Endothelial cell of umbilical vein (primary cell): Measurements from ENCODE around the gene RECQL.

Experiments used
- EZH2 ChIP-seq: IDR thresholded peaks from 2 replicates; pipeline ENCODE4 v1.6.1; 2012; ENCODE audit warnings: borderline replicate concordance, low read depth, mild to moderate bottlenecking, moderate library complexity, low read length, inconsistent platforms; ENCODE audit not compliant: severe bottlenecking
- FOS ChIP-seq: IDR thresholded peaks from 2 replicates; pipeline ENCODE4 v1.6.1; 2011; ENCODE audit warnings: mild to moderate bottlenecking, low read length, moderate library complexity, borderline replicate concordance; ENCODE audit not compliant: insufficient read depth
- GATA2 ChIP-seq: IDR thresholded peaks from 2 replicates; pipeline ENCODE4 v1.7.0; 2011; ENCODE audit warnings: low read depth, mild to moderate bottlenecking, moderate library complexity, mixed read lengths, low read length; ENCODE audit not compliant: insufficient read length, insufficient read depth
- JUN ChIP-seq: IDR thresholded peaks from 2 replicates; pipeline ENCODE4 v1.6.1; 2011; ENCODE audit warnings: borderline replicate concordance, low read depth; ENCODE audit not compliant: insufficient read length, insufficient read depth
- MYC ChIP-seq: IDR thresholded peaks from one replicate; pipeline ENCODE4 v1.6.1; 2011; ENCODE audit warnings: mild to moderate bottlenecking, low read depth, low read length
- POLR2A ChIP-seq: IDR thresholded peaks from 2 replicates; pipeline ENCODE4 v1.6.1; 2012; ENCODE audit warnings: low read depth, mild to moderate bottlenecking, control low read depth, low read length
- POLR2AphosphoS5 ChIP-seq: IDR thresholded peaks from 2 replicates; pipeline ENCODE4 v1.6.1; 2012; ENCODE audit warnings: low read depth, mild to moderate bottlenecking, control low read depth, low read length, moderate library complexity; ENCODE audit not compliant: insufficient read depth
- TF ChIP-seq, protein P1 (sequence below), 2 donors: IDR thresholded peaks; 1 replicate in 1 of 2; 2 replicates in 1 of 2; pipeline ENCODE4 v1.5.1; 2011; ENCODE audit warnings: low read length in 2 of 2, mild to moderate bottlenecking in 2 of 2, moderate library complexity in 2 of 2, control low read depth in 1 of 2, inconsistent platforms in 1 of 2, low read depth in 1 of 2; ENCODE audit not compliant: insufficient read depth in 1 of 2; ENCODE audit errors: extremely low read depth in 1 of 2
- TF ChIP-seq, protein P2 (sequence below): IDR thresholded peaks from 2 replicates; pipeline ENCODE4 v1.6.1; 2011; ENCODE audit not compliant: insufficient read depth, insufficient read length

DNA sequence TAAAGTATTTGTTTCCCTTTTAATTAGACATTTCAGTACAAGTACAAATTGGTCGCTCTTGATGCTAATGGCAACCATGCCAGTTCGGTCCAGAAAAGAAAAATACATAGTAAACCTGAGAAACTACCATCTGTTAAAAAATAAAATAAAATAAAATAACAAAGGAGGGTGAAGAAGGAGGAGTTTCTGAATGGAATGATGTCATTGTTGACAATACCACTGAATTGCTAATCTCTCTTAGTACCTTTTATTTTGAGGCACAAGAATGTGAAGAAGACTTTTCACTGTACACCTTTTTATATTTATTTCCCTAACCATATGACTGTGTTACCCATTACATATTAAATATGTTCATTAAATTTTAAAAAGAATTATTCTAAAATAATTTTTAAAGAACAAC is 44.1 kb upstream of the RECQL start:
- TF ChIP-seq EZH2 (no peak), POLR2A (no peak), POLR2AphosphoS5 (no peak), GATA2 (no peak), JUN (no peak), MYC (no peak), FOS (no peak)
- TF ChIP-seq, protein P1, sequence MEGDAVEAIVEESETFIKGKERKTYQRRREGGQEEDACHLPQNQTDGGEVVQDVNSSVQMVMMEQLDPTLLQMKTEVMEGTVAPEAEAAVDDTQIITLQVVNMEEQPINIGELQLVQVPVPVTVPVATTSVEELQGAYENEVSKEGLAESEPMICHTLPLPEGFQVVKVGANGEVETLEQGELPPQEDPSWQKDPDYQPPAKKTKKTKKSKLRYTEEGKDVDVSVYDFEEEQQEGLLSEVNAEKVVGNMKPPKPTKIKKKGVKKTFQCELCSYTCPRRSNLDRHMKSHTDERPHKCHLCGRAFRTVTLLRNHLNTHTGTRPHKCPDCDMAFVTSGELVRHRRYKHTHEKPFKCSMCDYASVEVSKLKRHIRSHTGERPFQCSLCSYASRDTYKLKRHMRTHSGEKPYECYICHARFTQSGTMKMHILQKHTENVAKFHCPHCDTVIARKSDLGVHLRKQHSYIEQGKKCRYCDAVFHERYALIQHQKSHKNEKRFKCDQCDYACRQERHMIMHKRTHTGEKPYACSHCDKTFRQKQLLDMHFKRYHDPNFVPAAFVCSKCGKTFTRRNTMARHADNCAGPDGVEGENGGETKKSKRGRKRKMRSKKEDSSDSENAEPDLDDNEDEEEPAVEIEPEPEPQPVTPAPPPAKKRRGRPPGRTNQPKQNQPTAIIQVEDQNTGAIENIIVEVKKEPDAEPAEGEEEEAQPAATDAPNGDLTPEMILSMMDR (IDR thresholded peaks at IDR 0.05; ENCODE audit: extremely low read depth in 1 of 2, insufficient read depth in 1 of 2, low read depth in 1 of 2, low read length in 2 of 2): no peak
- TF ChIP-seq, protein P2, sequence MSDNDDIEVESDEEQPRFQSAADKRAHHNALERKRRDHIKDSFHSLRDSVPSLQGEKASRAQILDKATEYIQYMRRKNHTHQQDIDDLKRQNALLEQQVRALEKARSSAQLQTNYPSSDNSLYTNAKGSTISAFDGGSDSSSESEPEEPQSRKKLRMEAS: no peak
